ENCODE measurements around the gene AVPR2. TPM values are rescaled to one million over a fixed set of nuclear protein-coding genes. Genes with fewer than 3 reads are reported as not detected.

Gene AVPR2
- total RNA-seq, 1 donor from 2014 or later: 3.3 TPM

DNA sequence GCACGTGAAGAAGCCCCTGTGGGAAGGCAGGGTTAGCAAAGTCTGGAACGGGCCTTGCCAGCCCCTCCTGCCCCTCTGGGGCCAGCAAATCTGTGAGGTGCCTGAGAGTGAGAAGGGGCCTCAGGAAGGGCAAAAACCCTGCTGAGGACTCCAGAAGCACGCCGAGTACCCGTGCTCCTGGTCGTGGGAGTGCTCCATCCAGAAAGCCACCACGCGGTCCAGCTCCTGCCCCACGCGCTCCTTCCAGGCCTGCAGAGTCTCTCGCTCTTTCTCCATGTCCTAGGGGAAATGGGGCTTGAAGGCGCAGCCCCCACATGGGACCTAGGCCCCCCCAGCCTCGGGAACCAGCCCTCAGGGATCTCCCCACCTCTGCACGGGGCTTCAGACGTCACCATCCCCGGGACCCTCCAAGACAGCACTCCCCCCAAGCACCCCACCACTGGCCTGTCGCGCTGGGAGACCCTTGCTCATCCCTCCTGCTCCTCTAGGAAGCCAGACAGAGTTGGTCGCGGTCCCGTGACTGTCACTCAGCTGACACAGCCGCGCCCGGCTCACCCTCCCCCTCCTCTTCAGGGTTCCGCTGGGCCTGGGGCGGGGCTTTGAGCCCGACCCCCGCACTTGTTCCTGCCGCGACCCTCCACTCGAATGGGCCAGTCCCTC, 39.8 kb downstream of the AVPR2 start, which contains the start of gene RENBP:
RENBP (minus strand) TSS at position 504 of the 660 bp plus-strand sequence; CDS start at position 471, 33 bp downstream.
- intact Hi-C loops (cut with micrococcal nuclease): no loop called here
- DNase-seq (peak; percentile 76), ATAC-seq (peak; percentile 65)

- intact Hi-C loops (cut with micrococcal nuclease): no loop called here
- DNase-seq (no peak), ATAC-seq (peak; percentile 6)
Measured at GRCh38 chrX:153944800-153945150, 40.3 kb downstream of the AVPR2 start.

GRCh38 chrX:153945956-153946943, 41.8 kb downstream of the AVPR2 start:
- intact Hi-C loops (cut with micrococcal nuclease): no loop called here
- ATAC-seq: no peak
- DNase-seq: no peak

DNA sequence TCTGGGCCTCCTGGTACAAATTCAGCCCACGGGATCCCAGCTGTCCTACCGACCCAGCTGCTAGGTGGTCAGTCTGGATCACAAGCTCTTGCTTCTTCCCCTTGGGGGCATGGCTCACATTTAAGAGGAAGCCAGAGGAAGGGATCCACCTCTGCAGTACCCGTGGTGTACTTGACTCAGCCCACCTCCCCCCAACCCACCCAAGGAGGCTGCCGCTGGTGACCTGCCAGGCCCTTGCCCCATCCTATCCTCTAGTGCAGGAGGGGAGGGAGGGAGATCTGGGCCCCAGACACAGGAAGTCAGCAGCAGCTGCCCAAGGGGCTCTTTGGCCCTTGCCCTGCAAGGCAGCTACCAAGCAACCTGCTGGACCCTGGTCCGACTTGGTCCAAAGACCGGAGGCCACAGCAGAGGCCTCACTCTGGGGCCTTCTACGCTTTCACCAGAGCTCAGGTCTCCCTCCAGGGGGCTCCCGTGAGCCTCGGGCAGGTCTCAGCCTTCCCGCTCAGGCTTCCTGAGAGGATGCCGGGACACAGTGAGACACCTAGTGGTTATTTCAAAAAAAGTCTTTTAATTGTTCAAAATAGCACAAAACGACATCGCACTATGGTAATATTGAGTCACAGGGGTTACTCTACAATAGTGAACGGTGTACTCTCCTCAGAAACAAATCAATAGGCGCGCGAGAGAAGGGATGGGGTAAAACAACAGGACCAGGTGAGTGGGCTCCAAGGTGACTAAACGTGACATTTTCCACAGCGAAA, 42.7 kb downstream of the AVPR2 start:
- intact Hi-C loops (cut with micrococcal nuclease): no loop called here
- DNase-seq (peak; percentile 78), ATAC-seq (peak; percentile 77)

DNA sequence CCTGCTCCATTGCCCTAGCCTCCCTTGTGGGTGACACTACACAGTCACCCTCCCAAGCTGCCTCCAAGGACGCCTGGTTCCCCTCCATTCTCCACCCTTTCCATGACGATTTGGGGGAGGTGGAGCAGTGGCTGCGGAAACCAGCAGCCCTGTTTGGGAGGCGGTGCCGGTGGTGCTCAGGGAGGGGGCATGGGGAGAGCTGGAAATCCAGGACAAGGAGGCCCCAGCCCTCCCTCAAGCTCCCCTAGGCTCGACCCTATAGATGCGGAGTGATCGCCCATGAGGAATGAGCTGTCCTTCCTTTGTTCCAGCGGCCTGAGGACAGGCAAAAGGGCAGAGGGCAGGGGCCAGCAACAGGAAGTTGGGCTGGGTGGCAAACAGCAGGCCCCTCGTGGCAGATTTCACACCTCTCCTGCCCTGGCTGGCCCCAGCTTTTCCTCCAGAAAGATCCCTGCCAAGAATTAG, 43.6 kb downstream of the AVPR2 start:
- DNase-seq (no peak), ATAC-seq (peak; percentile 30)
- intact Hi-C loops (cut with micrococcal nuclease): no loop called here

- peak; percentile 6 for ATAC-seq
- intact Hi-C loops (cut with micrococcal nuclease): no loop called here
Measured at GRCh38 chrX:153948847-153949805, 44.7 kb downstream of the AVPR2 start.

GRCh38 chrX:153950127-153950526, 45.7 kb downstream of the AVPR2 start:
- no peak for DNase-seq
- ATAC-seq: no peak
- intact Hi-C loops (cut with micrococcal nuclease): loop anchor here (10.0 kb wide), 1 partner anchor 185 kb away; the partner anchor contains the start of gene PLXNB3

More at GRCh38 chrX:153948847-153949805, 44.7 kb downstream of the AVPR2 start:
- no peak for DNase-seq

DNA sequence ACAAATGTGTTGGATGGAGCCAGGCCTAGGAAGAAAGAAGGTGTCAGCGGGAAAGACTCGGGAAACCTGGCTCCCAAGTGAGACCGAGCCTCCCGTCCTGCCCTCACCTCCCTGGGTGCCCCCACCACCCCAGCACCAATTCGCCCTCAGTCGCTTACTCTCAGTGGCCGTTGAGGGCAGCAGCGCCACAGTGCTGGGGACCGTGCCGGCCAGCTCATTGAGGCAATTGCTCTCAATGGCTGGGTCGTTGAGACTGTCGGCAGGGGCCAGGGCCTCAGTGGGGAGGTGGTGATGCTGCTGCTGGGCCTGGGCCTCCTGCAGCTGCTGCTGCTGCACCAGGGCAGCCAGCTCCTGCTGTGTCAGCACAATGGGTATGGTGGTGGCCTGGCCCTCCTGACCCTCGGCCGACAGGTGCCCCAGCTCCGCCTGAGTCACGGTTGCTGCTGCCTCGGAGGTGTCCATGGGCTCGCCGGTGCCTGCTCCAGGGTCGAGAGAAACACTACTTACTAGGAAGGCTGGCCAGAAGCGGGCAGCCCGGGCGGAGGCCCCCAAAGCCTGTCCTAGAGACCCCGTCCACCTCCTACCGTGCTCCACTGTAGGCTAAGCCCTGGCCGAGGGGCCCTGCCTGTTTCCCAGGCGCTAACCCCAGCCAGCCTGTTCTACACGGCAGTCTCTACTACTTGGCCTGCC, 47.4 kb downstream of the AVPR2 start:
- intact Hi-C loops (cut with micrococcal nuclease): loop anchor here (10.0 kb wide), 1 partner anchor 187 kb away; the partner anchor contains the start of gene PLXNB3
- no peak for ATAC-seq
- no peak for DNase-seq

- ATAC-seq (no peak), DNase-seq (no peak)
- intact Hi-C loops (cut with micrococcal nuclease): loop anchor here (10.0 kb wide), 1 partner anchor 188 kb away; the partner anchor contains the start of gene PLXNB3
Measured at GRCh38 chrX:153952373-153953026, 48.0 kb downstream of the AVPR2 start.

GRCh38 chrX:153953342-153953830, 48.9 kb downstream of the AVPR2 start:
- ATAC-seq (peak; percentile 74), DNase-seq (peak; percentile 79)
- intact Hi-C loops (cut with micrococcal nuclease): loop anchor here (10.0 kb wide), 1 partner anchor 189 kb away; the partner anchor contains the start of gene PLXNB3

DNA sequence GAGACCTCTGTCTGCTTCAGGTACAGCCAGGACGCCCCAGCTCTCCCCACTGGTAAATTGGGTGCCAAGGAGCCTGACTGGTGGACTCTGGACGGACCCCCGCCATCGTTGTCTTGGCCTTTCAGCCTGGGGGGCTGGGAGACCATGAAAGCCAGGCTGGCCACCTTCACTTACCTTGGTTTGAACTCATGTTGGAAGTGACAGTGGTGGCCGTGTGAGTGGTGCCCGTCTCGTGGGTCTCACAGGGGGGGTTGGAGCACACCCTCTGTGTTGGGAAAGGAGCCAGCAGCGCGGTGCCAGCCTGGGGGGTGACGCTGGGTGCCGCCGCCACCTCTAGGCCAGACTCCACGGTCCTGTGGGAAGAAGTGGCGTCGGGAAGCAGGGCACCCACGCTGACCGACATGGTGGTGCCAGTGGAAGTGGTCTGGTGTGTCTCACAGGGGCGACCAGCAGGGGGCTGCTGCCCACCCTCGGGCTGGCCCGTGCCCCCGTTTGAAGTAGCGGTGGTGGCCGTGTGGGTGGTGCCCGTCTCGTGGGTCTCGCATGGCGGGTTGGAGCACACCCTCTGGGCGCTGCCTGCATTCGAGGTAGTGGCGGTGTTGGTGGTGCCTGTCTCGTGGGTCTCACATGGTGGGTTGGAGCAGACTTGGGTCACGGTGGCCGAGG, 49.6 kb downstream of the AVPR2 start:
- ATAC-seq (peak; percentile 4), DNase-seq (no peak)
- intact Hi-C loops (cut with micrococcal nuclease): loop anchor here (10.0 kb wide), 1 partner anchor 189 kb away; the partner anchor contains the start of gene PLXNB3

DNA sequence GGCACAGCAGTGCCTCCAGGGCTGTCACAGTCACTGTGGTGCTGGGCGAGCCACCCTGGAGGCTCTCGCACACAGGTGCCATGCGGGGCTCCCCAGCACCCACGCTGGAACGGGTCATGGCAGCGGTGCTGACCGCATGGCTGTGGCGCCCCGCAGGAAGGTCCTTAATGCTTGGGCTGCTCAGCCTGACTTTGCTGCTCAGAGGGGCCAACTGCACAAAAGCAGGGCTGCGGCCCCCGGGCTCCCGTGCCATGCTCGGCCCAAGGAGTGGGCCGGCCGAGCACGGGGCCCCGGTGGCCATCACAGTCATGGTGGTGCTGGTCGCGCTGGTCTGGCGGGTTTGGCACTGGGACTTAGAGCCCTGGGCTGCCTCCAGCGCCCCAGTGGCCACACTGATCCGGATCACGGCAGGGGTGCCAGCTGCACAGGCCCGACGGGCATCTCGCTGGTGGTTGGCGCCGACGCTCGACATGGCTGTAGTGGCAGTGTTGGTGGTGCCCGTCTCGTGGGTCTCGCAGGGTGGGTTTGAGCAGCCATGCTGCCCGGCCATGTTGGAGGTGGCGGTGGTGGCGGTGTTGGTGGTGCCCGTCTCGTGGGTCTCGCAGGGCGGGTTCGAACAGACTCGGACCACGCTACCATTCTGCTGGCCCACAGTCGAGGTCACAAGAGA, 50.2 kb downstream of the AVPR2 start:
- DNase-seq: no peak
- intact Hi-C loops (cut with micrococcal nuclease): loop anchor here (10.0 kb wide), 1 partner anchor 190 kb away; the partner anchor contains the start of gene PLXNB3
- ATAC-seq: no peak

DNA sequence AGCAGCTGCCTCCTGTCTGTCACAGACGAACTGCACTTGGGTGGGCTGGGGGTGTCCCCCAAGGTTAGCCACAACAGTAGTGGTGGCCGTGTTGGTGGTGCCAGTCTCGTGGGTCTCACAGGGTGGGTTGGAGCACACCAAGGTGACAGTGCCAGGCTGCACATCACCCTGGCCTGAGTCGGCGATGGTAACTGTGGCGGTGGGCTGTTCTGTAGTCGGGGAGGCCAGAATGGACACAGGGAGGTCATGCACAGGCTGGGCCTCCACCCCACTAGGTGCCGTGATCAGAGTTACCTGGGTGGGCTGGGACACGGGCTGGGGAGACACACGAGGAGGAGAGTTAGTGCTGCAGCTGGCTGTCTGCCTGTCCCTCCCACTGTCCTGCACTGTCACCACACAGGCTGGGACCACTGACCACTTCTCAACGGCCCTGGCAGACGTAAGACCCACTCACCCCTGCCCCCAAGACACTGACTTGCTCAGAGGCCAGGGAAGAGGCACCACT, 50.8 kb downstream of the AVPR2 start:
- ATAC-seq (no peak), DNase-seq (no peak)
- intact Hi-C loops (cut with micrococcal nuclease): loop anchor here (10.0 kb wide), 1 partner anchor 190 kb away; the partner anchor contains the start of gene PLXNB3

- intact Hi-C loops (cut with micrococcal nuclease): loop anchor here (10.0 kb wide), 1 partner anchor 191 kb away; the partner anchor contains the start of gene PLXNB3
- DNase-seq (no peak), ATAC-seq (no peak)
Measured at GRCh38 chrX:153956044-153956907, 51.8 kb downstream of the AVPR2 start.
